KMS-11 (cell line): ENCODE results near the gene TOM1L1.

Experiments
- H2AFZ ChIP-seq: fragments of 200-600 bp; sonication (generic); 2 replicates; pipeline ENCODE4 v1.6.1; 2016; ENCODE audit warnings: antibody characterized with exemption, mixed run types, low read depth
- H3K27ac ChIP-seq: fragments of 200-600 bp; sonication (generic); 2 replicates; pipeline ENCODE4 v1.6.1; 2016; ENCODE audit warnings: mild to moderate bottlenecking, mixed run types
- H3K27me3 ChIP-seq: fragments of 200-600 bp; sonication (generic); 2 replicates; pipeline ENCODE4 v1.6.1; 2017; ENCODE audit warnings: mild to moderate bottlenecking, low read depth, mixed run types, moderate library complexity; ENCODE audit not compliant: insufficient read depth
- H3K36me3 ChIP-seq: fragments of 200-600 bp; sonication (generic); 2 replicates; pipeline ENCODE4 v1.6.1; 2017; ENCODE audit warnings: mild to moderate bottlenecking, mixed run types; ENCODE audit not compliant: insufficient read depth
- H3K4me1 ChIP-seq: fragments of 200-600 bp; sonication (generic); 2 replicates; pipeline ENCODE4 v1.6.1; 2016; ENCODE audit warnings: mild to moderate bottlenecking, low read depth, mixed run types; ENCODE audit not compliant: poor library complexity, severe bottlenecking
- H3K4me2 ChIP-seq: fragments of 200-600 bp; sonication (generic); 2 replicates; pipeline ENCODE4 v1.7.0; 2016; ENCODE audit warnings: mild to moderate bottlenecking, mixed run types
- H3K4me3 ChIP-seq: fragments of 200-600 bp; sonication (generic); IDR thresholded peaks from 2 replicates; pipeline ENCODE4 v1.6.1; 2017; ENCODE audit warnings: low read depth, low read length, mixed read lengths; ENCODE audit not compliant: insufficient read depth
- H3K79me2 ChIP-seq: fragments of 200-600 bp; sonication (generic); 2 replicates; pipeline ENCODE4 v1.6.1; 2016; ENCODE audit warnings: low read depth, mixed run types; ENCODE audit not compliant: insufficient read depth
- H3K9ac ChIP-seq: fragments of 200-600 bp; sonication (generic); 2 replicates; pipeline ENCODE4 v1.6.1; 2016; ENCODE audit warnings: mild to moderate bottlenecking, mixed run types
- H4K20me1 ChIP-seq: fragments of 200-600 bp; sonication (generic); 2 replicates; pipeline ENCODE4 v1.6.1; 2016; ENCODE audit warnings: mild to moderate bottlenecking, mixed run types; ENCODE audit not compliant: insufficient read depth
- TF ChIP-seq, protein P1 (sequence below): fragments of 200-600 bp; sonication (generic); conservative IDR thresholded peaks from 2 replicates; pipeline ENCODE4 v1.6.1; 2017; ENCODE audit warnings: low read depth, mild to moderate bottlenecking, antibody characterized with exemption, low read length, moderate library complexity, mixed read lengths

The TOM1L1 gene

GRCh38 chr17:54974759-54975158, 74.1 kb downstream of the TOM1L1 start:
- Histone ChIP-seq H3K4me1 (peaks cover 14% of the 10 kb centered on the region), H2AFZ (no peak overlapping the region), H3K79me2 (peaks cover 10% of the 10 kb centered on the region), H3K4me3 (no peak overlapping the region), H4K20me1 (no peaks in the 10 kb centered on the region), H3K9ac (no peak overlapping the region), H3K27me3 (no peaks in the 10 kb centered on the region), H3K36me3 (no peaks in the 10 kb centered on the region), H3K27ac (no peak overlapping the region), H3K4me2 (no peak overlapping the region)
- TF ChIP-seq, protein P1, sequence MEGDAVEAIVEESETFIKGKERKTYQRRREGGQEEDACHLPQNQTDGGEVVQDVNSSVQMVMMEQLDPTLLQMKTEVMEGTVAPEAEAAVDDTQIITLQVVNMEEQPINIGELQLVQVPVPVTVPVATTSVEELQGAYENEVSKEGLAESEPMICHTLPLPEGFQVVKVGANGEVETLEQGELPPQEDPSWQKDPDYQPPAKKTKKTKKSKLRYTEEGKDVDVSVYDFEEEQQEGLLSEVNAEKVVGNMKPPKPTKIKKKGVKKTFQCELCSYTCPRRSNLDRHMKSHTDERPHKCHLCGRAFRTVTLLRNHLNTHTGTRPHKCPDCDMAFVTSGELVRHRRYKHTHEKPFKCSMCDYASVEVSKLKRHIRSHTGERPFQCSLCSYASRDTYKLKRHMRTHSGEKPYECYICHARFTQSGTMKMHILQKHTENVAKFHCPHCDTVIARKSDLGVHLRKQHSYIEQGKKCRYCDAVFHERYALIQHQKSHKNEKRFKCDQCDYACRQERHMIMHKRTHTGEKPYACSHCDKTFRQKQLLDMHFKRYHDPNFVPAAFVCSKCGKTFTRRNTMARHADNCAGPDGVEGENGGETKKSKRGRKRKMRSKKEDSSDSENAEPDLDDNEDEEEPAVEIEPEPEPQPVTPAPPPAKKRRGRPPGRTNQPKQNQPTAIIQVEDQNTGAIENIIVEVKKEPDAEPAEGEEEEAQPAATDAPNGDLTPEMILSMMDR, result no peak

GRCh38 chr17:54976316-54976715, 75.7 kb downstream of the TOM1L1 start:
- Histone ChIP-seq H3K4me3 (no peak overlapping the region), H3K27me3 (no peaks in the 10 kb centered on the region), H3K9ac (no peak overlapping the region), H3K27ac (no peak overlapping the region), H4K20me1 (no peaks in the 10 kb centered on the region), H3K4me2 (no peak overlapping the region), H3K4me1 (peaks cover 7% of the 10 kb centered on the region), H2AFZ (no peak overlapping the region), H3K79me2 (peaks cover 4% of the 10 kb centered on the region), H3K36me3 (no peaks in the 10 kb centered on the region)
- TF ChIP-seq, protein P1, result no peak

DNA sequence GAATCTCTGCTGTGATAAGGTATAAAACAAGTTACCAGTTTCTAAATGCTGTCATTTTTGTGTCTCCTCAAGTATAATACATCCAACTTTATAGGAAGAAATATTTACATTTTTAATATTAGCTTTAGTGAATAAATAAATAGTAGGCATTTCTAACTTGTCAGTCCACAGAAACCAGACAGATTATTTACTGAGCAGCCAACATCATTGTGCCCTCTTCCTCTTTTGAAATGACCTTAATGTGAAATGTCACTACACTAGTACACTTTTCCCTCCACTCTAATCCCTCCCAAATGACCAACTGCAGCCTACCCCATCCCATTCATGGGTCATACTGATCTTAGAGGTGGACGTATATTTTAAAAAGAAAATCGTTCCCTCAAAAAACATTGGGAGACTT, 77.1 kb downstream of the TOM1L1 start:
- H2AFZ ChIP-seq, result no peak overlapping the region
- no peaks in the 10 kb centered on the region for H3K36me3 ChIP-seq
- TF ChIP-seq, protein P1, result no peak
- no peak overlapping the region for H3K9ac ChIP-seq
- no peaks in the 10 kb centered on the region for H3K27me3 ChIP-seq
- no peak overlapping the region for H3K4me2 ChIP-seq
- H3K27ac ChIP-seq, result no peak overlapping the region
- peaks cover 4% of the 10 kb centered on the region; the same call in 1 of the 2 replicates for H3K79me2 ChIP-seq
- H4K20me1 ChIP-seq, result no peaks in the 10 kb centered on the region
- H3K4me1 ChIP-seq, result peaks cover 7% of the 10 kb centered on the region
- H3K4me3 ChIP-seq, result no peak overlapping the region

DNA sequence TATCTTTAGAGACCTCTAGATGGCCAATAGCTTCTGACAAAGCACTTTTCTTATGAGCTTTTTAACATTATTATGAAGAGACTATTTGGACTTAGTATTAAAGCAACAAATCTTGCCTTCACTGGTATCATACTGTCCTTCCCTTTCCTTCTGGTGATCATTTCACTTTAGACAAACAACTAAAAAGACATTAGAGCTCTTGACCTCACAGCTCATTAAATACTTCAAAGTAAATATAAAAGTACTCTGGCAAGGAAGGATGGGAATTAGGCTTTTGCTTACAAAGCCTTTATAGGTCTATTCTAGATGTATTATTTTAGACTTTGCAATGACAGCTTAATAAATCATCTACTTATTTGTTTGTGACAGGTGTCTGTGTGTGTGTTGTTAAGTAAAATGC, 79.0 kb downstream of the TOM1L1 start:
- no peaks in the 10 kb centered on the region for H4K20me1 ChIP-seq
- H3K36me3 ChIP-seq, result no peaks in the 10 kb centered on the region
- peaks cover 7% of the 10 kb centered on the region for H3K4me1 ChIP-seq
- H3K9ac ChIP-seq, result no peak overlapping the region
- no peak overlapping the region for H3K4me3 ChIP-seq
- no peaks in the 10 kb centered on the region for H3K27me3 ChIP-seq
- no peak overlapping the region for H2AFZ ChIP-seq
- TF ChIP-seq, protein P1, result no peak
- no peak overlapping the region for H3K4me2 ChIP-seq
- no peak overlapping the region for H3K27ac ChIP-seq
- 0 out of 2 replicates have a peak, but pooled peaks cover 4% of the 10 kb centered on the region for H3K79me2 ChIP-seq
